Urinary bladder (tissue), 4 donors: ENCODE data around the gene CLPSL1. TPM values are rescaled to one million over a fixed set of nuclear protein-coding genes. Genes with fewer than 3 reads are reported as not detected.

Experiments used
- DNase-seq: peaks from one replicate; pipeline ENCODE4 v3.0.0-alpha.2; 2015; ENCODE audit errors: extremely low spot score
- H3K27ac ChIP-seq: one replicate; pipeline ENCODE4 v1.5.1; 2013; ENCODE audit warnings: low read depth, mild to moderate bottlenecking, moderate library complexity
- H3K36me3 ChIP-seq: one replicate; pipeline ENCODE4 v1.6.1; 2013; ENCODE audit warnings: mild to moderate bottlenecking, moderate library complexity; ENCODE audit not compliant: insufficient read depth
- H3K4me1 ChIP-seq: one replicate; pipeline ENCODE4 v1.6.1; 2013; ENCODE audit warnings: mild to moderate bottlenecking, moderate library complexity; ENCODE audit not compliant: insufficient read depth
- H3K4me3 ChIP-seq: one replicate; pipeline ENCODE4 v1.5.1; 2013; ENCODE audit warnings: low read depth, low read length
- WGBS: extraction: QIAGEN DNeasy Blood & Tissue Kit; methylation state at CpG from one replicate; pipeline ENCODE4 v1.1.7; 2013; 5-methylcytosine and 5-hydroxymethylcytosine counted together
- polyA plus RNA-seq: library from polyadenylated mRNA; stranded (reverse); fragments of 200-250 nt; gene quantifications from one replicate; pipeline ENCODE4 v1.2.3, GENCODE V29; 2013
- total RNA-seq: library from RNA; depleted of rRNA; stranded (reverse); fragments of >200 nt; gene quantifications from one replicate; pipeline ENCODE4 v1.2.3, GENCODE V29; 2014
- donor health status: healthy with polysubstance abuse.
- donor health status: healthy.

The CLPSL1 gene
- total and polyA plus RNA-seq, 2 donors = not detected

GRCh38 chr6:35747877-35748276, 32.9 kb upstream of the CLPSL1 start:
- DNase-seq = no peak
- Histone ChIP-seq H3K4me1 (no peaks in the 10 kb centered on the region), H3K4me3 (no peak overlapping the region), H3K36me3 (no peaks in the 10 kb centered on the region), H3K27ac (no peak overlapping the region)
- WGBS = 97% methylated on average over 1 of the region's 1 CpG

GRCh38 chr6:35750557-35750956, 30.3 kb upstream of the CLPSL1 start:
- Histone ChIP-seq H3K4me3 (no peak overlapping the region), H3K27ac (no peak overlapping the region), H3K36me3 (no peaks in the 10 kb centered on the region), H3K4me1 (no peaks in the 10 kb centered on the region)
- DNase-seq = no peak
- WGBS = 90% methylated on average over 7 of the region's 7 CpGs

GRCh38 chr6:35751594-35751993, 29.2 kb upstream of the CLPSL1 start:
- WGBS = 80% methylated on average over 4 of the region's 4 CpGs
- no peaks in the 10 kb centered on the region for H3K36me3 ChIP-seq
- DNase-seq = no peak
- no peak overlapping the region for H3K4me3 ChIP-seq
- no peak overlapping the region for H3K27ac ChIP-seq
- H3K4me1 ChIP-seq = no peaks in the 10 kb centered on the region

- Histone ChIP-seq H3K36me3 (no peaks in the 10 kb centered on the region), H3K4me1 (no peaks in the 10 kb centered on the region), H3K4me3 (no peak overlapping the region), H3K27ac (no peak overlapping the region)
- 90% methylated on average over 4 of the region's 4 CpGs for WGBS
- DNase-seq = no peak
These were observed 28.5 kb upstream of the CLPSL1 start for GRCh38 chr6:35752330-35752729.

GRCh38 chr6:35754452-35755277, 26.2 kb upstream of the CLPSL1 start:
- Histone ChIP-seq H3K4me3 (no peak overlapping the region), H3K36me3 (no peaks in the 10 kb centered on the region), H3K27ac (no peak overlapping the region), H3K4me1 (no peaks in the 10 kb centered on the region)
- WGBS = 83% methylated on average over 6 of the region's 6 CpGs
- DNase-seq = no peak

GRCh38 chr6:35755278-35755924, 25.4 kb upstream of the CLPSL1 start:
- no peaks in the 10 kb centered on the region for H3K4me1 ChIP-seq
- H3K27ac ChIP-seq = no peak overlapping the region
- H3K4me3 ChIP-seq = no peak overlapping the region
- WGBS = 32% methylated on average over 3 of the region's 3 CpGs
- no peaks in the 10 kb centered on the region for H3K36me3 ChIP-seq
- no peak for DNase-seq

GRCh38 chr6:35757456-35758123, 23.2 kb upstream of the CLPSL1 start:
- WGBS = 55% methylated on average over 10 of the region's 10 CpGs
- Histone ChIP-seq H3K4me3 (no peak overlapping the region), H3K4me1 (no peaks in the 10 kb centered on the region), H3K36me3 (no peaks in the 10 kb centered on the region), H3K27ac (no peak overlapping the region)
- no peak for DNase-seq

- DNase-seq = no peak
- no peak overlapping the region for H3K27ac ChIP-seq
- no peaks in the 10 kb centered on the region for H3K4me1 ChIP-seq
- WGBS = 75% methylated on average over 3 of the region's 3 CpGs
- H3K4me3 ChIP-seq = no peak overlapping the region
- no peaks in the 10 kb centered on the region for H3K36me3 ChIP-seq
These were observed 21.4 kb upstream of the CLPSL1 start for GRCh38 chr6:35759426-35759825.

- WGBS = 86% methylated on average over 23 of the region's 23 CpGs
- no peak overlapping the region for H3K4me3 ChIP-seq
- no peak for DNase-seq
- H3K4me1 ChIP-seq = no peaks in the 10 kb centered on the region
- H3K27ac ChIP-seq = no peak overlapping the region
- no peaks in the 10 kb centered on the region for H3K36me3 ChIP-seq
These were observed 15.1 kb upstream of the CLPSL1 start for GRCh38 chr6:35765739-35766138.

- H3K27ac ChIP-seq = no peak overlapping the region
- no peak for DNase-seq
- H3K36me3 ChIP-seq = no peaks in the 10 kb centered on the region
- H3K4me1 ChIP-seq = no peaks in the 10 kb centered on the region
- 70% methylated on average over 4 of the region's 4 CpGs for WGBS
- no peak overlapping the region for H3K4me3 ChIP-seq
These were observed 11.6 kb upstream of the CLPSL1 start for GRCh38 chr6:35769211-35769610.

GRCh38 chr6:35771343-35771627, 9.5 kb upstream of the CLPSL1 start:
- DNase-seq = no peak
- Histone ChIP-seq H3K27ac (no peak overlapping the region), H3K36me3 (no peaks in the 10 kb centered on the region), H3K4me3 (no peak overlapping the region), H3K4me1 (peaks cover under 1% of the 10 kb centered on the region)
- WGBS = 61% methylated on average over 5 of the region's 5 CpGs

GRCh38 chr6:35774116-35774794, 6.6 kb upstream of the CLPSL1 start:
- 91% methylated on average over 11 of the region's 11 CpGs for whole genome bisulfite sequencing
- DNase-seq = no peak
- H3K4me3 ChIP-seq = no peak overlapping the region
- peaks cover 2% of the 10 kb centered on the region for H3K4me1 ChIP-seq
- no peak overlapping the region for H3K27ac ChIP-seq
- H3K36me3 ChIP-seq = no peaks in the 10 kb centered on the region

- Histone ChIP-seq H3K4me3 (no peak overlapping the region), H3K36me3 (no peaks in the 10 kb centered on the region), H3K27ac (no peak overlapping the region), H3K4me1 (peaks cover 2% of the 10 kb centered on the region)
- DNase-seq = no peak
- WGBS = 82% methylated on average over 6 of the region's 6 CpGs
These were observed 5.8 kb upstream of the CLPSL1 start for GRCh38 chr6:35775031-35775430.
